ENCODE results near the gene NAT8L. TPM values are rescaled to one million over a fixed set of nuclear protein-coding genes. Genes with fewer than 3 reads are reported as not detected.

NAT8L gene
- polyA plus RNA-seq, 3 donors: 0.01 TPM; not detected in 2

- no peak overlapping the region for H3K27ac Mint-ChIP-seq
- peaks cover 2% of the 10 kb centered on the region for H3K4me1 Mint-ChIP-seq
- Histone ChIP-seq H3K4me2 (replicated peaks; ENCODE audit: extremely low read depth, low read length, poor library complexity, severe bottlenecking) (peak overlapping the region; percentile 63), H3K27me3 (ENCODE audit: control insufficient read depth in 2 of 2, insufficient read depth in 2 of 2, low read length in 2 of 2) (peaks cover 23 to 54% of the 10 kb centered on the region in 2 donors), H3K4me3 (replicated peaks in 1 of 3; ENCODE audit: low read depth in 2 of 3, low read length in 3 of 3) (peak overlapping the region in 1 of 3 experiments; percentile 40), H2AFZ (ENCODE audit: insufficient read depth, low read depth, low read length, poor library complexity, severe bottlenecking) (no peak overlapping the region), H3K4me1 (ENCODE audit: control insufficient read depth in 1 of 2, insufficient read depth in 2 of 2, low read length in 2 of 2) (peaks cover 3 to 13% of the 10 kb centered on the region in 2 donors), H3K9ac (ENCODE audit: insufficient read depth, low read length, poor library complexity, severe bottlenecking) (no peak overlapping the region), H3K27ac (ENCODE audit: low read depth in 1 of 2, low read length in 2 of 2) (no peak overlapping the region), H3K36me3 (replicated peaks in 1 of 2; ENCODE audit: control insufficient read depth in 1 of 2, insufficient read depth in 2 of 2, low read length in 2 of 2) (no peaks in the 10 kb centered on the region), H3K9me3 (replicated peaks in 1 of 2; ENCODE audit: control insufficient read depth in 1 of 2, insufficient read depth in 1 of 2, low read length in 2 of 2) (peaks cover 0 to 5% of the 10 kb centered on the region in 2 donors), H4K20me1 (ENCODE audit: insufficient read depth, low read length) (no peaks in the 10 kb centered on the region), H3K79me2 (ENCODE audit: insufficient read depth, low read length) (no peaks in the 10 kb centered on the region)
- H3K9me3 Mint-ChIP-seq: peaks cover 0 to 7% (median 2%) of the 10 kb centered on the region in 7 donors
- H3K27me3 Mint-ChIP-seq (ENCODE audit: low read depth in 3 of 3): peaks cover 45 to 78% (median 58%) of the 10 kb centered on the region in 3 donors
- peak overlapping the region; percentile 16 to 46 for H3K4me3 Mint-ChIP-seq
- TF ChIP-seq, protein P1, sequence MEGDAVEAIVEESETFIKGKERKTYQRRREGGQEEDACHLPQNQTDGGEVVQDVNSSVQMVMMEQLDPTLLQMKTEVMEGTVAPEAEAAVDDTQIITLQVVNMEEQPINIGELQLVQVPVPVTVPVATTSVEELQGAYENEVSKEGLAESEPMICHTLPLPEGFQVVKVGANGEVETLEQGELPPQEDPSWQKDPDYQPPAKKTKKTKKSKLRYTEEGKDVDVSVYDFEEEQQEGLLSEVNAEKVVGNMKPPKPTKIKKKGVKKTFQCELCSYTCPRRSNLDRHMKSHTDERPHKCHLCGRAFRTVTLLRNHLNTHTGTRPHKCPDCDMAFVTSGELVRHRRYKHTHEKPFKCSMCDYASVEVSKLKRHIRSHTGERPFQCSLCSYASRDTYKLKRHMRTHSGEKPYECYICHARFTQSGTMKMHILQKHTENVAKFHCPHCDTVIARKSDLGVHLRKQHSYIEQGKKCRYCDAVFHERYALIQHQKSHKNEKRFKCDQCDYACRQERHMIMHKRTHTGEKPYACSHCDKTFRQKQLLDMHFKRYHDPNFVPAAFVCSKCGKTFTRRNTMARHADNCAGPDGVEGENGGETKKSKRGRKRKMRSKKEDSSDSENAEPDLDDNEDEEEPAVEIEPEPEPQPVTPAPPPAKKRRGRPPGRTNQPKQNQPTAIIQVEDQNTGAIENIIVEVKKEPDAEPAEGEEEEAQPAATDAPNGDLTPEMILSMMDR (IDR thresholded peaks at IDR 0.05): no peak
- 1% methylated on average over 85 of the region's 93 CpGs for WGBS (ENCODE audit: insufficient coverage)
- intact Hi-C loops (cut with micrococcal nuclease): no loop called here
- no peak for DNase-seq
- H3K36me3 Mint-ChIP-seq: no peaks in the 10 kb centered on the region
Measured at GRCh38 chr4:2058264-2059045, 672 bp upstream of the NAT8L start.

DNA sequence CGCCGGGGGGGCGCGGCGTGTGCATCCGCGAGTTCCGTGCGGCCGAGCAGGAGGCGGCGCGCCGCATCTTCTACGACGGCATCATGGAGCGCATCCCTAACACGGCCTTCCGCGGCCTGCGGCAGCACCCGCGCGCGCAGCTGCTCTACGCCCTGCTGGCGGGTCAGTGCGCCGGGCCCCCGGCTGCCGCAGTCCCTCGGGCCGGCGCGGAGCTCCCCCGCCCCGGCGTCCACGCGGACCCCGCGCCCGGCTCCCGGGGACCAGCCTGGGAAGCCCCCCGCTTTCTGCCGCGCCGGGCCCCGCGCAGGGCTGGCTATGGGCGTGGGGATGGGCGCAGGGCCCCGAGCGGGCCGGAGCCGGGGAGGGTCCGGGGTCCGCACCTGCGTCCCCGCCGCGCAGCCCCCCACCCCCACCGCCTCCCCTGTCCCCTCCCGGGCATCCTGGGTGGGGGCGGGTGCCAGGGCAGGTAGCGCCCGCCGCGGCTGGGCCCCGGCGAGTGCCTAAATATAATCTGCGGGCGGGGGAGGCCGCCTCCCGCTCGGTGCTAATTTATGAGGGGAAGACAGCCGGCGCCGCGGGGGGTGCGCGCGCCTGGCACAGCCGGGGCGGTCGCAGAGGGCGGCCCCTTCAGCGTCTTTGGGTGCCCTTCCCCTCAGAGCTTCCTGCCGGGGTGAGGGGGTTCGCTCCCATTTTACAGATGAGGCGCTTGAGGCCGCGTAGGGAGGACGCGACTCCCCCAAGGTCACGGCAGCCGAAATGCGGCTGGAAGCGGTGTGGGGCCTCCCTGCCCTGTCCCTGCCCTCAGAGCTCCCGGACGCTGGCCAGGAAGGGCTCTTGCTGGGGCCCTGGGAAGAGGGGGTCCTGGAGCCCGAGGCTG lies 837 bp downstream of the NAT8L start:
- Mint-ChIP-seq H3K27ac (no peak overlapping the region), H3K4me1 (peaks cover 2% of the 10 kb centered on the region), H3K4me3 (peak overlapping the region in 1 of 2 donors; percentile 62), H3K9me3 (peaks cover 0 to 10% (median 2%) of the 10 kb centered on the region in 7 donors), H3K36me3 (no peaks in the 10 kb centered on the region), H3K27me3 (ENCODE audit: low read depth in 3 of 3) (peaks cover 37 to 66% (median 44%) of the 10 kb centered on the region in 3 donors)
- WGBS (ENCODE audit: insufficient coverage): 3% methylated on average over 91 of the region's 102 CpGs
- DNase-seq: no peak
- peaks cover 23 to 44% of the 10 kb centered on the region in 2 donors for H3K27me3 ChIP-seq (ENCODE audit: control insufficient read depth in 2 of 2, insufficient read depth in 2 of 2, low read length in 2 of 2)
- H3K4me3 ChIP-seq (replicated peaks in 1 of 3; ENCODE audit: low read depth in 2 of 3, low read length in 3 of 3): no peak overlapping the region
- H3K9ac ChIP-seq (ENCODE audit: insufficient read depth, low read length, poor library complexity, severe bottlenecking): no peak overlapping the region
- peaks cover 3 to 13% of the 10 kb centered on the region in 2 donors for H3K4me1 ChIP-seq (ENCODE audit: control insufficient read depth in 1 of 2, insufficient read depth in 2 of 2, low read length in 2 of 2)
- peaks cover 0 to 5% of the 10 kb centered on the region in 2 donors for H3K9me3 ChIP-seq (replicated peaks in 1 of 2; ENCODE audit: control insufficient read depth in 1 of 2, insufficient read depth in 1 of 2, low read length in 2 of 2)
- no peaks in the 10 kb centered on the region for H3K79me2 ChIP-seq (ENCODE audit: insufficient read depth, low read length)
- H2AFZ ChIP-seq (ENCODE audit: insufficient read depth, low read depth, low read length, poor library complexity, severe bottlenecking): no peak overlapping the region
- intact Hi-C loops (cut with micrococcal nuclease): no loop called here
- TF ChIP-seq, protein P1 (IDR thresholded peaks at IDR 0.05): no peak
- H3K4me2 ChIP-seq (replicated peaks; ENCODE audit: extremely low read depth, low read length, poor library complexity, severe bottlenecking): peak overlapping the region; percentile 15
- no peak overlapping the region for H3K27ac ChIP-seq (ENCODE audit: low read depth in 1 of 2, low read length in 2 of 2)
- no peaks in the 10 kb centered on the region for H3K36me3 ChIP-seq (replicated peaks in 1 of 2; ENCODE audit: control insufficient read depth in 1 of 2, insufficient read depth in 2 of 2, low read length in 2 of 2)
- H4K20me1 ChIP-seq (ENCODE audit: insufficient read depth, low read length): no peaks in the 10 kb centered on the region
